WTC11 (cell line): ENCODE data around the gene SCAI. TPM values are rescaled to one million over a fixed set of nuclear protein-coding genes. Genes with fewer than 3 reads are reported as not detected.

Experiments used
- ATAC-seq: fragments of 200-7000 bp; cut with Tn5 transposase; 2 replicates; pipeline ENCODE4 v1.10.0; 2021; ENCODE audit warnings: mild to moderate bottlenecking, moderate library complexity
- CTCF ChIA-PET: fragments of 300-600 bp; sonication (Branson Sonifier 250); formaldehyde crosslinking; loops from one replicate; lab custom pipeline; 2021; ENCODE audit warnings: antibody characterized with exemption; lab: Charles Lee
- POLR2A ChIA-PET: fragments of 350-600 bp; sonication (Branson Sonifier 250); formaldehyde crosslinking; loops from one replicate; lab custom pipeline; 2021; ENCODE audit warnings: antibody characterized with exemption; lab: Charles Lee
- DNase-seq: peaks from one replicate; pipeline ENCODE4 v3.0.0; 2021; ENCODE audit warnings: low spot score
- H3K27ac Mint-ChIP-seq: 2 replicates; pipeline ENCODE4 v1.8.0; 2021; ENCODE audit warnings: mixed read lengths
- H3K27me3 Mint-ChIP-seq: 2 replicates; pipeline ENCODE4 v1.8.0; 2021; ENCODE audit warnings: low read depth, mild to moderate bottlenecking, moderate library complexity, mixed read lengths
- H3K36me3 Mint-ChIP-seq: 2 replicates; pipeline ENCODE4 v1.8.0; 2021; ENCODE audit warnings: mixed read lengths
- H3K4me1 Mint-ChIP-seq: 2 replicates; pipeline ENCODE4 v1.8.0; 2022; ENCODE audit warnings: mixed read lengths
- H3K4me3 Mint-ChIP-seq: 2 replicates; pipeline ENCODE4 v1.8.0; 2021; ENCODE audit warnings: mild to moderate bottlenecking, moderate library complexity, mixed read lengths
- H3K9me3 Mint-ChIP-seq: 2 replicates; pipeline ENCODE4 v1.8.0; 2021; ENCODE audit warnings: mixed read lengths
- ATF1 ChIP-seq: sonication (generic); formaldehyde crosslinking; IDR thresholded peaks from 2 replicates; pipeline ENCODE4 v1.8.1; 2023; ENCODE audit warnings: mild to moderate bottlenecking, moderate library complexity, missing genetic modification reagents
- CDX4 ChIP-seq: fragments of 250-450 bp; sonication (Bioruptor Pico); IDR thresholded peaks from 2 replicates; pipeline ENCODE4 v1.9.0; 2021; ENCODE audit warnings: moderate library complexity, mild to moderate bottlenecking, inconsistent platforms, borderline replicate concordance
- E2F5 ChIP-seq: sonication (generic); formaldehyde crosslinking; IDR thresholded peaks from 2 replicates; pipeline ENCODE4 v1.8.1; 2022; ENCODE audit warnings: mild to moderate bottlenecking, moderate library complexity, missing genetic modification reagents
- EMX1 ChIP-seq: fragments of 250-450 bp; sonication (Bioruptor Pico); IDR thresholded peaks from 2 replicates; pipeline ENCODE4 v1.8.0; 2021; ENCODE audit warnings: mild to moderate bottlenecking
- ETV6 ChIP-seq: sonication (generic); formaldehyde crosslinking; IDR thresholded peaks from 2 replicates; pipeline ENCODE4 v1.8.1; 2022; ENCODE audit warnings: mild to moderate bottlenecking, missing genetic modification reagents
- FOXK1 ChIP-seq: sonication (generic); formaldehyde crosslinking; IDR thresholded peaks from 2 replicates; pipeline ENCODE4 v1.8.0; 2022; ENCODE audit warnings: mild to moderate bottlenecking, moderate library complexity, missing genetic modification reagents
- FOXP1 ChIP-seq: sonication (generic); formaldehyde crosslinking; IDR thresholded peaks from 2 replicates; pipeline ENCODE4 v1.8.0; 2022; ENCODE audit warnings: missing genetic modification reagents, mild to moderate bottlenecking, moderate library complexity, borderline replicate concordance
- HMGA2 ChIP-seq: fragments of 250-450 bp; sonication (Bioruptor Pico); IDR thresholded peaks from 2 replicates; pipeline ENCODE4 v1.4.0; 2021; ENCODE audit warnings: mild to moderate bottlenecking, moderate library complexity
- MLX ChIP-seq: sonication (generic); formaldehyde crosslinking; IDR thresholded peaks from 2 replicates; pipeline ENCODE4 v1.8.1; 2023; ENCODE audit warnings: mild to moderate bottlenecking, missing genetic modification reagents, moderate library complexity
- MXD4 ChIP-seq: fragments of 250-450 bp; sonication (Bioruptor Pico); IDR thresholded peaks from 2 replicates; pipeline ENCODE4 v1.8.0; 2021; ENCODE audit warnings: mild to moderate bottlenecking, moderate library complexity, borderline replicate concordance
- OVOL2 ChIP-seq: fragments of 250-450 bp; sonication (Bioruptor Pico); IDR thresholded peaks from 2 replicates; pipeline ENCODE4 v1.9.0; 2021; ENCODE audit warnings: mild to moderate bottlenecking, borderline replicate concordance
- SMAD4 ChIP-seq: sonication (generic); formaldehyde crosslinking; IDR thresholded peaks from 2 replicates; pipeline ENCODE4 v1.8.0; 2022; ENCODE audit warnings: mild to moderate bottlenecking, missing genetic modification reagents
- ZMAT4 ChIP-seq: fragments of 250-450 bp; sonication (Bioruptor Pico); IDR thresholded peaks from 2 replicates; pipeline ENCODE4 v1.9.0; 2021; ENCODE audit warnings: mild to moderate bottlenecking
- ZNF121 ChIP-seq: sonication (generic); formaldehyde crosslinking; IDR thresholded peaks from 2 replicates; pipeline ENCODE4 v1.8.0; 2023; ENCODE audit warnings: missing genetic modification reagents
- ZNF423 ChIP-seq: fragments of 250-450 bp; sonication (Bioruptor Pico); IDR thresholded peaks from 2 replicates; pipeline ENCODE4 v2.1.2; 2022; ENCODE audit warnings: mild to moderate bottlenecking, moderate library complexity
- ZNF425 ChIP-seq: fragments of 250-450 bp; sonication (Bioruptor Pico); conservative IDR thresholded peaks from 2 replicates; pipeline ENCODE4 v1.9.0; 2021; ENCODE audit warnings: mild to moderate bottlenecking
- total RNA-seq: library from RNA; stranded (reverse); gene quantifications from 3 replicates; pipeline ENCODE4 v1.2.3, GENCODE V29; 2021
- TF ChIP-seq, protein P1 (sequence below): sonication (generic); formaldehyde crosslinking; conservative IDR thresholded peaks from 2 replicates; pipeline ENCODE4 v1.8.1; 2023; ENCODE audit warnings: mild to moderate bottlenecking, low read depth, missing genetic modification reagents, moderate library complexity
- TF ChIP-seq, protein P2 (sequence below): sonication (generic); formaldehyde crosslinking; IDR thresholded peaks from 2 replicates; pipeline ENCODE4 v1.8.1; 2022; ENCODE audit warnings: missing genetic modification reagents, borderline replicate concordance
- TF ChIP-seq, protein P3 (sequence below): fragments of 250-450 bp; sonication (Bioruptor Pico); IDR thresholded peaks from 2 replicates; pipeline ENCODE4 v1.8.0; 2021; ENCODE audit warnings: mild to moderate bottlenecking

Gene SCAI
- total RNA-seq, 1 experiment from 2014 or later: 20.4 TPM

- Mint-ChIP-seq H3K4me3 (no peak overlapping the region), H3K9me3 (no peaks in the 10 kb centered on the region), H3K27ac (no peak overlapping the region), H3K27me3 (no peaks in the 10 kb centered on the region), H3K36me3 (peaks cover 37% of the 10 kb centered on the region)
- DNase-seq (no peak), ATAC-seq (no peak)
- ChIA-PET CTCF (interaction anchor here (1.4 kb wide), 1 partner anchor 7 kb away, joined by 6 read pairs; the partner anchor contains the start of gene SCAI), POLR2A (interaction anchor here (0.6 kb wide), 1 partner anchor 176 kb away, joined by 5 read pairs; no protein-coding TSS in a partner anchor)
- TF ChIP-seq EMX1 (CRISPR knock-in tag): no peak
- TF ChIP-seq ZNF423: no peak
- TF ChIP-seq OVOL2: no peak
- TF ChIP-seq E2F5: no peak
- TF ChIP-seq MXD4 (CRISPR knock-in tag): no peak
- TF ChIP-seq, protein P1, sequence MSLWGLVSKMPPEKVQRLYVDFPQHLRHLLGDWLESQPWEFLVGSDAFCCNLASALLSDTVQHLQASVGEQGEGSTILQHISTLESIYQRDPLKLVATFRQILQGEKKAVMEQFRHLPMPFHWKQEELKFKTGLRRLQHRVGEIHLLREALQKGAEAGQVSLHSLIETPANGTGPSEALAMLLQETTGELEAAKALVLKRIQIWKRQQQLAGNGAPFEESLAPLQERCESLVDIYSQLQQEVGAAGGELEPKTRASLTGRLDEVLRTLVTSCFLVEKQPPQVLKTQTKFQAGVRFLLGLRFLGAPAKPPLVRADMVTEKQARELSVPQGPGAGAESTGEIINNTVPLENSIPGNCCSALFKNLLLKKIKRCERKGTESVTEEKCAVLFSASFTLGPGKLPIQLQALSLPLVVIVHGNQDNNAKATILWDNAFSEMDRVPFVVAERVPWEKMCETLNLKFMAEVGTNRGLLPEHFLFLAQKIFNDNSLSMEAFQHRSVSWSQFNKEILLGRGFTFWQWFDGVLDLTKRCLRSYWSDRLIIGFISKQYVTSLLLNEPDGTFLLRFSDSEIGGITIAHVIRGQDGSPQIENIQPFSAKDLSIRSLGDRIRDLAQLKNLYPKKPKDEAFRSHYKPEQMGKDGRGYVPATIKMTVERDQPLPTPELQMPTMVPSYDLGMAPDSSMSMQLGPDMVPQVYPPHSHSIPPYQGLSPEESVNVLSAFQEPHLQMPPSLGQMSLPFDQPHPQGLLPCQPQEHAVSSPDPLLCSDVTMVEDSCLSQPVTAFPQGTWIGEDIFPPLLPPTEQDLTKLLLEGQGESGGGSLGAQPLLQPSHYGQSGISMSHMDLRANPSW: no peak
- no peak for TF ChIP-seq ZNF425 (CRISPR knock-in tag)
- no peak for TF ChIP-seq SMAD4 (CRISPR knock-in tag)
- no peak for TF ChIP-seq ZMAT4 (CRISPR knock-in tag)
- no peak for TF ChIP-seq ATF1
- TF ChIP-seq MLX (CRISPR knock-in tag): no peak
- TF ChIP-seq, all 79 proteins: peak for 0
- peaks cover 4% of the 10 kb centered on the region for H3K4me1 Mint-ChIP-seq
Measured at GRCh38 chr9:125150349-125151245, 7.3 kb upstream of the SCAI start.

DNA sequence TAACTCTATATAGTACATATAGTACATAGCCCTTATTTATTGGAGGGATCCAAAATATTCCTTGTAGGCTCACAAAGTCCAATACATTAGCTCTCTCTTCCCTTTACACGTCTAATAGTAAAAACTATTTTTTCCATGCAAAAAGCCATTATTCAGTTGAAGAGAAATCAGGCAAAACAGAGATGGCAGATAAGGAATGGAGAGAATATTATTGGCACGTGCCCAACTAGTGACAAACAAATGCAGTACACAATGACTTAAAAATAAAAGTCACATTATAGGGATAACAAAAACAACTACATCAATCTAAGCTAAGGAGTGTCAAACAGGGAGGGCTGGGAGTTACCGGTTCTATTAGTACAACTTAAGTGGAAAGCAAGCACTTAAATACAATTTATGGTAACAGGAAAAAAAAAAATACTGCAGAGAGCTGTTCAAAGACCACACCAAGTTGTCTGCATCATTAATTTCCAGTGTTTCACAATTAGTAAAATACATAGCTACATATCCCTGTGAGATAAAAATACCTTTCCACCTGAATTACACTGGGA, 4.1 kb upstream of the SCAI start:
- ATAC-seq (no peak), DNase-seq (no peak)
- Mint-ChIP-seq H3K4me1 (peaks cover 13% of the 10 kb centered on the region), H3K27me3 (no peaks in the 10 kb centered on the region), H3K9me3 (no peaks in the 10 kb centered on the region), H3K4me3 (no peak overlapping the region), H3K36me3 (peaks cover 24% of the 10 kb centered on the region), H3K27ac (no peak overlapping the region)
- CTCF ChIA-PET: interaction anchor here (0.6 to 1.6 kb wide), 5 partner anchors 15 to 371 kb away, joined by 3 to 5 read pairs (median 3); partner anchors contain the start of gene OLFML2A
- POLR2A ChIA-PET: interaction anchor here (0.6 kb wide), 1 partner anchor 17 kb away, joined by 4 read pairs; no protein-coding TSS in a partner anchor
- TF ChIP-seq ZNF121 (CRISPR knock-in tag): no peak
- TF ChIP-seq FOXP1 (CRISPR knock-in tag): no peak
- TF ChIP-seq, protein P2, sequence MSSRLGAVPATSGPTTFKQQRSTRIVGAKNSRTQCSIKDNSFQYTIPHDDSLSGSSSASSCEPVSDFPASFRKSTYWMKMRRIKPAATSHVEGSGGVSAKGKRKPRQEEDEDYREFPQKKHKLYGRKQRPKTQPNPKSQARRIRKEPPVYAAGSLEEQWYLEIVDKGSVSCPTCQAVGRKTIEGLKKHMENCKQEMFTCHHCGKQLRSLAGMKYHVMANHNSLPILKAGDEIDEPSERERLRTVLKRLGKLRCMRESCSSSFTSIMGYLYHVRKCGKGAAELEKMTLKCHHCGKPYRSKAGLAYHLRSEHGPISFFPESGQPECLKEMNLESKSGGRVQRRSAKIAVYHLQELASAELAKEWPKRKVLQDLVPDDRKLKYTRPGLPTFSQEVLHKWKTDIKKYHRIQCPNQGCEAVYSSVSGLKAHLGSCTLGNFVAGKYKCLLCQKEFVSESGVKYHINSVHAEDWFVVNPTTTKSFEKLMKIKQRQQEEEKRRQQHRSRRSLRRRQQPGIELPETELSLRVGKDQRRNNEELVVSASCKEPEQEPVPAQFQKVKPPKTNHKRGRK (CRISPR knock-in tag): no peak
- no peak for TF ChIP-seq MLX (CRISPR knock-in tag)
- TF ChIP-seq ETV6: no peak
- no peak for TF ChIP-seq ATF1
- TF ChIP-seq HMGA2 (CRISPR knock-in tag): no peak
- TF ChIP-seq, protein P3, sequence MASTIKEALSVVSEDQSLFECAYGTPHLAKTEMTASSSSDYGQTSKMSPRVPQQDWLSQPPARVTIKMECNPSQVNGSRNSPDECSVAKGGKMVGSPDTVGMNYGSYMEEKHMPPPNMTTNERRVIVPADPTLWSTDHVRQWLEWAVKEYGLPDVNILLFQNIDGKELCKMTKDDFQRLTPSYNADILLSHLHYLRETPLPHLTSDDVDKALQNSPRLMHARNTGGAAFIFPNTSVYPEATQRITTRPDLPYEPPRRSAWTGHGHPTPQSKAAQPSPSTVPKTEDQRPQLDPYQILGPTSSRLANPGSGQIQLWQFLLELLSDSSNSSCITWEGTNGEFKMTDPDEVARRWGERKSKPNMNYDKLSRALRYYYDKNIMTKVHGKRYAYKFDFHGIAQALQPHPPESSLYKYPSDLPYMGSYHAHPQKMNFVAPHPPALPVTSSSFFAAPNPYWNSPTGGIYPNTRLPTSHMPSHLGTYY: no peak
- no peak for TF ChIP-seq ZMAT4 (CRISPR knock-in tag)
- TF ChIP-seq FOXK1: no peak
- TF ChIP-seq CDX4 (CRISPR knock-in tag): no peak
